Stimulated activated naive CD8-positive, alpha-beta T cell treated with anti-CD3 and anti-CD28 coated beads, Interleukin-15, Interleukin-2, amounts not matched to agents 100 ng/mL and 50 ng/mL, for 24 hours (primary cell): ENCODE measurements around the gene ZNF813.
"Not testable (repeated sequence)": the region's sequence is repeated elsewhere in the genome, so short reads cannot be mapped to it uniquely, and the experiment has no call there.

Experiments used
- H3K27ac Mint-ChIP-seq: one replicate; pipeline ENCODE4 v1.8.0; 2021; ENCODE audit warnings: mild to moderate bottlenecking, mixed read lengths
- H3K27me3 Mint-ChIP-seq: one replicate; pipeline ENCODE4 v1.8.0; 2021; ENCODE audit warnings: mixed read lengths
- H3K36me3 Mint-ChIP-seq: one replicate; pipeline ENCODE4 v1.8.0; 2021; ENCODE audit warnings: low read depth, mixed read lengths
- H3K4me1 Mint-ChIP-seq: one replicate; pipeline ENCODE4 v1.8.0; 2021; ENCODE audit warnings: low read depth, mixed read lengths
- H3K4me3 Mint-ChIP-seq: one replicate; pipeline ENCODE4 v1.8.0; 2021; ENCODE audit warnings: mild to moderate bottlenecking, mixed read lengths
- H3K9me3 Mint-ChIP-seq: one replicate; pipeline ENCODE4 v1.8.0; 2021; ENCODE audit warnings: mixed read lengths

Gene ZNF813

DNA sequence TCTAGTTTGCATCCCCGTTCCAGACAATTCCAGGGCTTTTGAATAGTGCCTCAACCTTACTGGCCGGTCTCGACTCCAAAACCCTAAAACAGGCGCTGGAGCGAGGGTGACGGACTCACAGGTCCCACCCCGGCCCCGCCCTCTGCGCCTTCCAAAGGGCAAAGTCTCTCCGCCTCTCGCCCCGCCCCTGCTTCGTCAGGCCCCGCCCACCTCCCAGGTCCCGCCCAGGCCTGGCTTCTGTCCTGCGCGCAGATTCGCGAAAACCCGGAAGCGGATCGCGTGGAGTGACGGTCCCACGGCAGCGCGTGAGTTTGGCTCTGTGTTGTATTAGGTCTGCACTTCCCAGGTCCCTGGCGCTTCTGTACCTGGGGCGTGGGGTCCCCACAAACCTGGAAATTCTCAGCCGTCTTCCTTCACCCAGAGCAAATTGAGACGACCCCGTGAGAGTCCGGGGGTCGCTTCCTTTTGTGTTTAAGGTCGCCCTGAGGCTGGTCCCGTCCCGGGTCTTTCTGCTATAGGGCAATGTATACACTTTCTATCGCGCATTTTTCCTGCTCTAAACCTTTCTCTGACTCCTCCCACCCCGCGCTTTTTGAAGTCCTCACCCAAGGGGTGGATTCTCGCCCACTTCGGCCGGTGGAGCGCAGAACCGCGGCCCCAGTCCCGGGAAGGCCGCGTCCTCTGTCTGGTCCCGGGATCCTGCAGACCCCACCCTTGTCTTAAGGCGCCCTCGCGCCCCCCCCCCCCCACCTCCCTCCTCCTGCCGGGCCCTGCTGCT lies at the start of gene ZNF813:
Gene ZNF813, plus strand, starts transcription at position 249 of the 778 bp plus-strand sequence. CDS start 16,090 bp downstream, outside the sequence.
- H3K9me3 Mint-ChIP-seq, result peaks cover 23% of the 10 kb centered on the region
- peak within 1 kb of the TSS; percentile 81 for H3K27ac Mint-ChIP-seq
- peaks cover 49% of the 10 kb centered on the region for H3K36me3 Mint-ChIP-seq
- peaks cover 19% of the 10 kb centered on the region for H3K27me3 Mint-ChIP-seq
- peak within 1 kb of the TSS; percentile 88 for H3K4me3 Mint-ChIP-seq
- H3K4me1 Mint-ChIP-seq, result peaks cover 30% of the 10 kb centered on the region

DNA sequence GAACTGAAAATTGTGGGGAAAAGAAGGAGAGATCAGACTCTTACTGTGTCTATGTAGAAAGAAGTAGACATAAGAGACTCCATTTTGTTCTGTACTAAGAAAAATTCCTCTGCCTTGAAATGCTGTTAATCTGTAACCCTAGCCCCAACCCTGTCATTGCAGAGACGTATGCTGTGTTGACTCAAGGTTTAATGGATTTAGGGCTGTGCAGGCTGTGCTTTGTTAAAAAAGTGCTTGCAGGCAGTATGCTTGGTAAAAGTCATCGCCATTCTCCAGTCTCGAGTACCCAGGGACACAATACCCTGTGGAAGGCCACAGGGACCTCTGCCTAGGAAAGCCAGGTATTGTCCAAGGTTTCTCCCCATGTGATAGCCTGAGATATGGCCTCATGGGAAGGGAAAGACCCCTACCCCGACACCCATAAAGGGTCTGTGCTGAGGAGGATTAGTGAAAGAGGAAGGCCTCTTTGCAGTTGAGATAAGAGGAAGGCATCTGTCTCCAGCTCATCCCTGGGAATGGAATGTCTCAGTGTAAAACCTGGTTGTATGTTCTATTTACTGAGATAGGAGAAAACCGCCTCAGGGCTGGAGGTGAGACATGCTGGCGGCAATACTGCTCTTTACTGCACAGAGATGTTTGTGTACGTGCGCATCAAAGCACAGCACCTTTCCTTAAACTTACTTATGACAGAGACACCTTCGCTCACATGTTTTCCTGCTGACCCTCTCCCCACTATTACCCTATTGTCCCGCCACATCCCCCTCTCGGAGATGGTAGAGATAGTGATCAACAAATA lies 46.8 kb upstream of the ZNF813 start:
- not testable (repeated sequence) for H3K27me3 Mint-ChIP-seq, H3K4me3 Mint-ChIP-seq, H3K4me1 Mint-ChIP-seq, H3K27ac Mint-ChIP-seq
- Mint-ChIP-seq H3K36me3 (peaks cover 14% of the 10 kb centered on the region), H3K9me3 (peaks cover 18% of the 10 kb centered on the region)

DNA sequence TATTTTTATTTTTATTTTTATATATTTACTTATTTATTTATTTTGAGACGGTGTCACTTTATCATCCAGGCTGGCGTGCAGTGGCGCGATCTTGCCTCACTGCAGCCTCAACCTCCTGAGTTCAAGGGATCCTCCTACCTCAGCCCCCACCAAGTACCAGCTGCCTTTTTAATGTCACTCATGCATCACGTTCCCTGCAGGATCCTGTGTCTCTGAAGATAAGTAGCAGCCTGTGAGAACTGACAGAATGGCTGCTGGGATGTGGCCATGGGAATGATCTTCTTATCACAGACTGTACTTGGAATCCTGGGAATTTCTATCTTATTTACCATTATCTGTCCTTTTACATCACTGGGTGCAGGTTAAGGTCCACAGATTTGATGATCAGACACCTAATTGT lies 45.0 kb upstream of the ZNF813 start:
- H3K9me3 Mint-ChIP-seq, result peaks cover 8% of the 10 kb centered on the region
- no peaks in the 10 kb centered on the region for H3K27me3 Mint-ChIP-seq
- H3K36me3 Mint-ChIP-seq, result peaks cover 7% of the 10 kb centered on the region
- H3K4me3 Mint-ChIP-seq, result no peak overlapping the region
- H3K4me1 Mint-ChIP-seq, result no peaks in the 10 kb centered on the region
- no peak overlapping the region for H3K27ac Mint-ChIP-seq

GRCh38 chr19:53423074-53423473 lies 44.5 kb upstream of the ZNF813 start:
- H3K27ac Mint-ChIP-seq, H3K36me3 Mint-ChIP-seq, H3K4me1 Mint-ChIP-seq, H3K27me3 Mint-ChIP-seq, H3K4me3 Mint-ChIP-seq, H3K9me3 Mint-ChIP-seq: not testable (repeated sequence)

- H3K36me3 Mint-ChIP-seq, H3K9me3 Mint-ChIP-seq, H3K4me3 Mint-ChIP-seq, H3K27ac Mint-ChIP-seq, H3K27me3 Mint-ChIP-seq, H3K4me1 Mint-ChIP-seq: not testable (repeated sequence)
These were observed 43.9 kb upstream of the ZNF813 start for GRCh38 chr19:53423680-53424079.

GRCh38 chr19:53424968-53425597 lies 42.5 kb upstream of the ZNF813 start:
- Mint-ChIP-seq H3K27ac (no peak overlapping the region), H3K4me1 (no peaks in the 10 kb centered on the region), H3K27me3 (no peaks in the 10 kb centered on the region), H3K36me3 (no peaks in the 10 kb centered on the region), H3K9me3 (no peaks in the 10 kb centered on the region), H3K4me3 (no peak overlapping the region)

DNA sequence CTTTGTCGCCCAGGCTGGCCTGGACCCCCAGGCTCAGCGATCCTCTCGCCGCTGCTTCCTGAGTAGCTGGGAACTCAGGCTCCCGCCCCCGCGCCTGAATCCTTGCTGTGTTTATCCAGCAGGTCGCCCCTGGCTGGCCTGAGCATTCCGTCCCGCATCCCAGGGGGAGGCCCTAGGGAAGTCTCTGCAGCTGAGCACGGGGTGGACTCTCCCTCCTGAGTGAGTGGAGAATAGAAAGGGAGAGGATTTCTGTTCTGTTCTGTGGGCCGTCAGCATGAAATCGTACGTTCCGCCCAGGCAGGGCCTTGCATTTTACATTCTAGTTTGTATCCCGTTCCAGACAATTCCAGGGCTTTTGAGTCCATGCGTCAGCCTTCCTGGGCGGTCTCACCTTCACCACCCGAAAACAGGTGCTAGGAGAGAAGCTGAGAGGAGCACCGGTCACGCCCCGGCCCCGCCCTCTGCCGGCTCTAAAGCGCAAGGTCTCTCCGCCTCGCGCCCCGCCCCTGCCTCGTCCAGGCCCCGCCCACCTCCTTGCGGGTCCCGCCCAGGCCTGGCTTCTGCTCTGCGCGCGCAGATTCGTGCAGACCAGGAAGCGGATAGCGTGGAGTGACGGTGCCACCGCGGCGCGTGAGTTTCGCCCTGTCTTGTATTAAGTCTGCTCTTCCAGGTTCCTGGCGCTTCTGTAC lies 36.0 kb upstream of the ZNF813 start, which contains the start of gene ZNF761:
Gene ZNF761, plus strand, starts transcription at position 586 of the 689 bp plus-strand sequence. CDS start 15,285 bp downstream, outside the sequence.
- Mint-ChIP-seq H3K9me3 (peaks cover 11% of the 10 kb centered on the region), H3K27me3 (no peaks in the 10 kb centered on the region), H3K36me3 (peaks cover 38% of the 10 kb centered on the region), H3K27ac (peak within 1 kb of the TSS; percentile 93), H3K4me3 (peak within 1 kb of the TSS; percentile 90), H3K4me1 (peaks cover 33% of the 10 kb centered on the region)

GRCh38 chr19:53432088-53432661 lies 35.4 kb upstream of the ZNF813 start:
- Mint-ChIP-seq H3K27ac (peak overlapping the region; percentile 93), H3K9me3 (peaks cover 11% of the 10 kb centered on the region), H3K36me3 (peaks cover 44% of the 10 kb centered on the region), H3K4me1 (peaks cover 33% of the 10 kb centered on the region), H3K27me3 (no peaks in the 10 kb centered on the region), H3K4me3 (peak overlapping the region; percentile 90)

DNA sequence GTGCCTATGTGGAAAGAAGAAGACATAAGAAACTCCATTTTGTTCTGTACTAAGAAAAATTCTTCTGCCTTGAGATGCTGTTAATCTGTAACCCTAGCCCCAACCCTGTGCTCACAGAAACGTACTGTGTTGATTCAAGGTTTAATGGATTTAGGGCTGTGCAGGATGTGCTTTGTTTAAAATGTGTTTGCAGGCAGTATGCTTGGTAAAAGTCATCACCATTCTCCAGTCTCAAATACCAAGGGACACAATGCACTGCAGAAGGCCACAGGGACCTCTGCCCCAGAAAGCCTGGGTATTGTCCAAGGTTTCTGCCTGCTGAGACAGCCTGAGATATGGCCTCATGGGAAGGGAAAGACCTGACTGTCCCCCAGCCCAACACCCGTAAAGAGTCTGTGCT lies 23.7 kb upstream of the ZNF813 start:
- peaks cover 34% of the 10 kb centered on the region for H3K9me3 Mint-ChIP-seq
- H3K27me3 Mint-ChIP-seq, H3K4me1 Mint-ChIP-seq, H3K27ac Mint-ChIP-seq, H3K4me3 Mint-ChIP-seq: not testable (repeated sequence)
- peaks cover 94% of the 10 kb centered on the region for H3K36me3 Mint-ChIP-seq

- Mint-ChIP-seq H3K9me3 (peaks cover 34% of the 10 kb centered on the region), H3K36me3 (peaks cover 95% of the 10 kb centered on the region)
- H3K4me3 Mint-ChIP-seq, H3K4me1 Mint-ChIP-seq, H3K27me3 Mint-ChIP-seq, H3K27ac Mint-ChIP-seq: not testable (repeated sequence)
These were observed 20.3 kb upstream of the ZNF813 start for GRCh38 chr19:53447196-53447595.

DNA sequence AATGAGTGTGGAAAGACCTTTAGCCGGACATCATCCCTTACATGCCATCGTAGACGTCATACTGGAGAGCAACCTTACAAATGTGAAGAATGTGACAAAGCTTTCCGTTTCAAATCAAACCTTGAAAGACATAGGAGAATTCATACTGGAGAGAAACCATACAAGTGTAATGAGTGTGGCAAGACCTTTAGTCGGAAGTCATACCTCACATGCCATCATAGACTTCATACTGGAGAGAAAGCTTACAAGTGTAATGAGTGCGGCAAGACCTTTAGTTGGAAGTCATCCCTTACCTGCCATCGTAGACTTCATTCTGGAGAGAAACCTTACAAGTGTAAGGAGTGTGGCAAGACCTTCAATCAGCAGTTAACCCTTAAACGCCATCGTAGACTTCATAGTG lies 11.7 kb upstream of the ZNF813 start:
- no peaks in the 10 kb centered on the region for H3K4me1 Mint-ChIP-seq
- H3K36me3 Mint-ChIP-seq, result peaks cover 84% of the 10 kb centered on the region
- H3K27me3 Mint-ChIP-seq, result no peaks in the 10 kb centered on the region
- no peak overlapping the region for H3K4me3 Mint-ChIP-seq
- H3K27ac Mint-ChIP-seq, result no peak overlapping the region
- peaks cover 60% of the 10 kb centered on the region for H3K9me3 Mint-ChIP-seq

DNA sequence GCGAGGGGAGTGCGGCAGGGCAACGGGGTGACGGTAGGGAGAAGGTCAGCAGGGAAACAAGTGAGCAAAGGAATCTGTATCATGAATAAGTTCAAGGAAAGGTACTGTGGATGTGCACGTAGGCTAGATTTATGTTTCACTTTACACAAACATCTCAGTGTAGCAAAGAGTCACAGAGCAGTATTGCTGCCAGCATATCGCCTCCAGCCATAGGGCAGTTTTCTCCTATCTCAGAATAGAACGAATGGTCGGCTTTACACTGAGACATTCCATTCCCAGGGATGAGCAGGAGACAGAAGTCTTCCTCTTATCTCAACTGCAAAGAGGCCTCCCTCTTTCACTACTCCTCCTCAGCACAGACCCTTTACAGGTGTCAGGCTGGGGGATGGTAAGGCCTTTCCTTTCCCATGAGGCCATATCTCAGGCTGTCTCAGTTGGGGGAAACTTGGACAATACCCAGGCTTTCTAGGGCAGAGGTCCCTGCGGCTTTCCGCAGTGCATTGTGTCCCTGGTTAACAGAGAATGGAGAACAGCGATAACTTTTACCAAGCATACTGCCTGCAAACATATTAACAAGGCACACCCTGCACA lies 7.3 kb upstream of the ZNF813 start:
- Mint-ChIP-seq H3K27me3 (peaks cover 20% of the 10 kb centered on the region), H3K36me3 (peaks cover 46% of the 10 kb centered on the region), H3K9me3 (peaks cover 67% of the 10 kb centered on the region)
- not testable (repeated sequence) for H3K4me3 Mint-ChIP-seq, H3K27ac Mint-ChIP-seq, H3K4me1 Mint-ChIP-seq

- peaks cover 5% of the 10 kb centered on the region for H3K4me1 Mint-ChIP-seq
- no peak overlapping the region for H3K27ac Mint-ChIP-seq
- peaks cover 57% of the 10 kb centered on the region for H3K9me3 Mint-ChIP-seq
- peaks cover 20% of the 10 kb centered on the region for H3K27me3 Mint-ChIP-seq
- no peak overlapping the region for H3K4me3 Mint-ChIP-seq
- peaks cover 38% of the 10 kb centered on the region for H3K36me3 Mint-ChIP-seq
These were observed 5.7 kb upstream of the ZNF813 start for GRCh38 chr19:53461866-53462265.

DNA sequence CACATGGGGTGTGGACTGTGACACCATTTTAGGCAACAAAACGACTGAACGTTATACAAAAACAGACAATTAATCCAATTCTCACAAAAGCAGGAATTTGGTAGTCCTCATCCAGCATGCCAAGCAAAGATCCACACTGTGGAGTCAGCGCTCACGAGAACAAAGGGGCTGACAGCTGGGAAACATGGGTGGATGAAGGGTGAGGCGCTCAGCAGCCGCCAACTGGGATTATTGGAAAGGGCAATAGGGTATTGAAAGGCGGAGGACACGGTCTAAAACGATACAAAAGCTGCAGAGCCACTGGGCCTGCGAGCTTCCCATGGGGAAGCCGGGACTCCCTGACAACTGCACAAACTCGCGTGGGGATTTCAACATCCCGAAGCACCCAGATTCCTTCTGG lies 4.7 kb upstream of the ZNF813 start:
- Mint-ChIP-seq H3K27ac (no peak overlapping the region), H3K4me3 (no peak overlapping the region), H3K36me3 (peaks cover 29% of the 10 kb centered on the region), H3K9me3 (peaks cover 50% of the 10 kb centered on the region), H3K27me3 (peaks cover 20% of the 10 kb centered on the region), H3K4me1 (peaks cover 5% of the 10 kb centered on the region)
